BJ (cell line): Measurements from ENCODE around the gene ECE1. TPM values are rescaled to one million over a fixed set of nuclear protein-coding genes. Genes with fewer than 3 reads are reported as not detected.

ENCODE experiments used
- CTCF ChIA-PET: fragments of 350-600 bp; formaldehyde crosslinking; extraction: SDS; loops from one replicate; lab custom pipeline; 2021; ENCODE audit warnings: antibody characterized with exemption, inconsistent platforms; lab: Yijun Ruan, JAX
- POLR2A ChIA-PET: fragments of 300-600 bp; sonication (Branson Sonifier 250); formaldehyde crosslinking; extraction: SDS; loops from one replicate; lab custom pipeline; 2021; ENCODE audit warnings: antibody characterized with exemption; lab: Charles Lee
- DNase-seq: peaks from one replicate; pipeline ENCODE4 v3.0.0-alpha.2; 2011; ENCODE audit warnings: low read depth
- H3K27me3 ChIP-seq: 2 replicates; pipeline ENCODE4 v1.6.0; 2011; ENCODE audit warnings: low read length; ENCODE audit not compliant: control insufficient read depth, insufficient read depth
- H3K36me3 ChIP-seq: 2 replicates; pipeline ENCODE4 v1.5.1; 2011; ENCODE audit warnings: low read length; ENCODE audit not compliant: control insufficient read depth, insufficient read depth
- H3K4me3 ChIP-seq: 2 replicates; pipeline ENCODE4 v1.5.1; 2011; ENCODE audit warnings: low read depth, mild to moderate bottlenecking, control low read depth, low read length
- polyA plus RNA-seq: library from polyadenylated mRNA; depleted of rRNA; stranded (reverse); fragments of >200 nt; gene quantifications from 2 replicates; pipeline ENCODE4 v1.2.3, GENCODE V29; 2011
- TF ChIP-seq, protein P1 (sequence below): IDR thresholded peaks from 2 replicates; pipeline ENCODE4 v1.5.1; 2011; ENCODE audit warnings: low read depth, mild to moderate bottlenecking, control low read depth, inconsistent platforms, low read length, moderate library complexity; ENCODE audit not compliant: insufficient read depth

The ECE1 gene
- polyA plus RNA-seq, 1 experiment = 150 TPM

DNA sequence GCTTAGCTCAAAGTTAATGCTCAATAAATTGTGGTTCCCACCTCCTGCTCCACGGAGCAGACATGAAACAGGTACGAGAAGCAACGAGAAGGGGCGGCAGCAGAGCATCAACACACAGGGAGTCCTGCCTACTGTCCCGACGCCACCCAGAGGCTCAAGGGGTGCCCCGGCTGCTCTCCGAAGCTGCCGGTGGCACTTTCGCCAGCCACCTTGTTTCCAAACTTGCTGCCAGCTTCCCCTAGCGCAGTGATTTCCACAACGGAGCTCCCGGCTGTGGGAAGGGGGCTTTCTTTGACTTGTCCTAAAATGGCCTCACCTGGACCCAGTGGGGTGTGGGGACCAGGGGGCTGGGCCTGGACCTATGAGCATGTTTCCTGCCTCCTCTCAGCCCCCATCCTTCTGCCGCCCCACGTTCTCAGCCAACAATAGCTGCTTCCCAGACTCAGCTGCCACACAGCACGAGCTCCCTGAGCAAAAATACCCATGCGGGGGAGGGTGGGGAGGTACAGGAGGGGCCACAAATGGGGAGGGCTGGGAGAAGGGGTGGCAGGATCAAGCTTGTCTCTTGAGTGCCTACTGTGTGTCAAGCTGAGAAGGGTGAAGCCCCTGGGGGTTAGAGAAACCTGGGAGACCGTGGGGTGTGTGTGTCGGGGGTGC is 35.6 kb upstream of the ECE1 start:
- Histone ChIP-seq H3K36me3 (peaks cover 5% of the 10 kb centered on the region; the same call in 1 of the 2 replicates), H3K27me3 (no peaks in the 10 kb centered on the region), H3K4me3 (no peak overlapping the region)
- ChIA-PET CTCF (interaction anchor here (1.0 to 4.1 kb wide), 8 partner anchors 8 to 93 kb away, joined by 3 to 19 read pairs (median 5); no protein-coding TSS in a partner anchor), POLR2A (interaction anchor here (0.6 kb wide), 1 partner anchor 64 kb away, joined by 5 read pairs; no protein-coding TSS in a partner anchor)
- no peak for DNase-seq
- TF ChIP-seq, protein P1, sequence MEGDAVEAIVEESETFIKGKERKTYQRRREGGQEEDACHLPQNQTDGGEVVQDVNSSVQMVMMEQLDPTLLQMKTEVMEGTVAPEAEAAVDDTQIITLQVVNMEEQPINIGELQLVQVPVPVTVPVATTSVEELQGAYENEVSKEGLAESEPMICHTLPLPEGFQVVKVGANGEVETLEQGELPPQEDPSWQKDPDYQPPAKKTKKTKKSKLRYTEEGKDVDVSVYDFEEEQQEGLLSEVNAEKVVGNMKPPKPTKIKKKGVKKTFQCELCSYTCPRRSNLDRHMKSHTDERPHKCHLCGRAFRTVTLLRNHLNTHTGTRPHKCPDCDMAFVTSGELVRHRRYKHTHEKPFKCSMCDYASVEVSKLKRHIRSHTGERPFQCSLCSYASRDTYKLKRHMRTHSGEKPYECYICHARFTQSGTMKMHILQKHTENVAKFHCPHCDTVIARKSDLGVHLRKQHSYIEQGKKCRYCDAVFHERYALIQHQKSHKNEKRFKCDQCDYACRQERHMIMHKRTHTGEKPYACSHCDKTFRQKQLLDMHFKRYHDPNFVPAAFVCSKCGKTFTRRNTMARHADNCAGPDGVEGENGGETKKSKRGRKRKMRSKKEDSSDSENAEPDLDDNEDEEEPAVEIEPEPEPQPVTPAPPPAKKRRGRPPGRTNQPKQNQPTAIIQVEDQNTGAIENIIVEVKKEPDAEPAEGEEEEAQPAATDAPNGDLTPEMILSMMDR = no peak

DNA sequence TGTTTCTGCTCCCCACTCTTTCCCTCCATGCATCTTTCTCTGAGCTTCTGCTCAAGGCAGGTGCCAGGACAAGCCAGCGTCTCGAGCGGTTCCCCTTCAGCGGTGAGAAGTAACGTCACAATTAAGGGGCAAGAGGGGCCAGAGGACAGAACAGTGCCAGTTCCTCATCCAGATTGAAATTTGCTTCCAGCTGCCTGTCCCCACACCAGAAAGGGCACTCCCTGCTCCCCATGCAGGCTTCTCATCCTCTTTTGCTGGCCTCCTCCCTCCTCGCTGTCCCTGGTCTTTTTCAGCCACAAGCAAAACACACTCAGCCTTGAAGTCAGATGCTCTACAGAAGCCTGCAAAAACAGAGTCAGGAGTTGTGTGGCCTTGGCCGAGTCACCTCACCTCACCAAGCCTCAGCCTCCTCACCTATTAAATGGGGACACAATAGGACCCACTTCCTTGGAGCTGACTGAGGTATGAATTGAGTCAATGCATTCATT is 35.0 kb upstream of the ECE1 start:
- TF ChIP-seq, protein P1 = no peak
- no peak overlapping the region for H3K4me3 ChIP-seq

DNA sequence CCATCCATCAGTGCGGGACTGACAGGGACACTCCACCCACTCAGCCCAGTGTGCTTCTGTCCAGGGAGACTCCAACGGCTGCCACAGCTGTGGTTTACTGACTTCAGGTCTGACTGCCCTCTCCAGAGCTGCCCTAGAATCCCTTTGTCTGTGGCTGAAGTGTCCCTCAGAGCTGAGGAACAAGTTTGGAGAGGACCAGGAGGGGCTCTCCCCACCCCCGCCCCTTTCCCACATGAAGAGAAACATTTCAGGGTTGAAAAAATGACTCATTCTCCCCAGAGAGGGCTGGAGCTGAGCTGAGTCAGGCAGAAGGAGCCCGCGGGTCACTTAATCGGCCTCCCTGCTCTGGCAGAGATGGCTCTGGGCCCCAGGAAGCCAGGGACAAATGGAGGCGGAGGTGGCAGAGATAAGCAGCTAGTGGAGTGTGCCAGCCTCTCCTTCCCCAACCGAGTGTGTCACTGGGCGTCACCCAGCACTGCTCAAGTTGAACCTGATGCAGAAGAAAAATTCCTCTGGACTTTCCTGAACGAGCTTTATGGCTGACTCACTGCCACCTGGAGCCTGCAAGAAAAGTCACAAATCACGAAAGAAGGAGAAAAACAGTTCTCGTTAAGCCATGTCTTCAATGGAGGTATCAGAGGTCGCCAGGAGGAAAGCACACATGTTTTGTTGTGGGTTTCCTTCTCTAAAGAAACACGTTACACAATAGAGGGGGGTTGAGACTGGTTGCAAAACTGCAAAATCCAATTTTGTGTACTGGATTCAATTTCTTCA is 34.3 kb upstream of the ECE1 start:
- TF ChIP-seq, protein P1 = no peak
- Histone ChIP-seq H3K27me3 (no peaks in the 10 kb centered on the region), H3K4me3 (no peak overlapping the region), H3K36me3 (peaks cover 3% of the 10 kb centered on the region)
- CTCF ChIA-PET = interaction anchor here (0.6 to 4.1 kb wide), 12 partner anchors 9 to 627 kb away, joined by 3 to 19 read pairs (median 7); no protein-coding TSS in a partner anchor
- POLR2A ChIA-PET = no interaction called here
- peak; percentile 67 for DNase-seq

More for the DNA sequence above, 35.0 kb upstream of the ECE1 start:
- Histone ChIP-seq H3K27me3 (no peaks in the 10 kb centered on the region), H3K36me3 (peaks cover 5% of the 10 kb centered on the region)
- ChIA-PET CTCF (interaction anchor here (1.0 to 4.1 kb wide), 11 partner anchors 8 to 90 kb away, joined by 3 to 19 read pairs (median 7); no protein-coding TSS in a partner anchor), POLR2A (interaction anchor here (0.6 kb wide), 1 partner anchor 63 kb away, joined by 5 read pairs; no protein-coding TSS in a partner anchor)
- no peak for DNase-seq

DNA sequence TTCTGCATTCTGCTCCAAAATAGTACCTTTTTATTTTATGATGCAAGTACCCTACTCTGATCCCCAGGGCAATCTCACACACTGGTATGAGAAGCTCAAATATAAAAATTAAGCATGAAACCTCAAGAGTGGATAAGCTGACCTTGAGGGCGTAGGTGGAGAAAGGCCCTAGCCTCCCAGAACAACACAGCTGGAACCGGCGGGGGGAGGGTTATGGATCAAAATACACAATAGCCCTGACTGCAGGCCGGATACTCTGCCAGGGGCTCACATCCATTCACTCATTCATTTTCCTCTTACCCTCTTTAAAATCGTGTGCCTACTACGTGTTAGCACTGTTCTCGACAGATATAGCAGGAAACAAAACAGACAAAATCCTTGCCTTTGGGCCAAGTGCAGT is 32.8 kb upstream of the ECE1 start:
- H3K27me3 ChIP-seq = no peaks in the 10 kb centered on the region
- no peak overlapping the region for H3K4me3 ChIP-seq
- H3K36me3 ChIP-seq = peaks cover 2% of the 10 kb centered on the region; the same call in 1 of the 2 replicates
- ChIA-PET CTCF (interaction anchor here (0.8 to 4.1 kb wide), 7 partner anchors 9 to 86 kb away, joined by 3 to 19 read pairs (median 4); no protein-coding TSS in a partner anchor), POLR2A (interaction anchor here (0.8 kb wide), 1 partner anchor 15 kb away, joined by 3 read pairs; no protein-coding TSS in a partner anchor)
- TF ChIP-seq, protein P1 = no peak
- DNase-seq = no peak

DNA sequence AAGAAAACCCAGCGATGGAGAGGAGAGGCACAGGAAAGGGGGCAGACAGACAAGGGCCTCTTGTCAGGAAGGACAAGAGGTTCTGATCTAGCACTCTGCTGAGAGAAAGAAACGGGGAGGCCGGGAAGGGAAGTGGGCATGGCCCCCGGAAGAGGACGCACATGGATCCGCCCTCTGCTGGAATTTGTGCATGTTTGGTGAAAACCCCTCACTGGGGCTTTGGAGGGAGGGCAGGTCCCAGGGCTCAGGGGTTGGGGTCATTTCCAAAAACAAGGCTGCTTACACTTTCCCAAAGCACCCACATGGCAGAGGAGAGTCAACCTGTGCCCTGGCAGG is 32.4 kb upstream of the ECE1 start:
- POLR2A ChIA-PET = interaction anchor here (0.8 kb wide), 1 partner anchor 16 kb away, joined by 3 read pairs; no protein-coding TSS in a partner anchor
- no peaks in the 10 kb centered on the region for H3K27me3 ChIP-seq
- DNase-seq = no peak
- H3K36me3 ChIP-seq = peaks cover 2% of the 10 kb centered on the region; the same call in 1 of the 2 replicates
- CTCF ChIA-PET = interaction anchor here (0.8 to 4.1 kb wide), 7 partner anchors 9 to 86 kb away, joined by 3 to 19 read pairs (median 4); no protein-coding TSS in a partner anchor
- no peak overlapping the region for H3K4me3 ChIP-seq
- TF ChIP-seq, protein P1 = no peak
